Glomerular endothelial cell (primary cell): ENCODE data around the gene KIAA0513. TPM values are rescaled to one million over a fixed set of nuclear protein-coding genes. Genes with fewer than 3 reads are reported as not detected.
"Not testable (repeated sequence)": the region's sequence is repeated elsewhere in the genome, so short reads cannot be mapped to it uniquely, and the experiment has no call there.

ENCODE experiments used
- DNase-seq: peaks from one replicate; pipeline ENCODE4 v3.0.0-alpha.2; 2011; ENCODE audit warnings: low read depth, low spot score; ENCODE audit errors: extremely low read depth
- total RNA-seq: library from RNA; depleted of rRNA; stranded (reverse); fragments of >200 nt; gene quantifications from 2 replicates; pipeline ENCODE4 v1.2.3, GENCODE V29; 2015

The KIAA0513 gene
- total RNA-seq, 1 donor from 2014 or later: 6.2 TPM

DNA sequence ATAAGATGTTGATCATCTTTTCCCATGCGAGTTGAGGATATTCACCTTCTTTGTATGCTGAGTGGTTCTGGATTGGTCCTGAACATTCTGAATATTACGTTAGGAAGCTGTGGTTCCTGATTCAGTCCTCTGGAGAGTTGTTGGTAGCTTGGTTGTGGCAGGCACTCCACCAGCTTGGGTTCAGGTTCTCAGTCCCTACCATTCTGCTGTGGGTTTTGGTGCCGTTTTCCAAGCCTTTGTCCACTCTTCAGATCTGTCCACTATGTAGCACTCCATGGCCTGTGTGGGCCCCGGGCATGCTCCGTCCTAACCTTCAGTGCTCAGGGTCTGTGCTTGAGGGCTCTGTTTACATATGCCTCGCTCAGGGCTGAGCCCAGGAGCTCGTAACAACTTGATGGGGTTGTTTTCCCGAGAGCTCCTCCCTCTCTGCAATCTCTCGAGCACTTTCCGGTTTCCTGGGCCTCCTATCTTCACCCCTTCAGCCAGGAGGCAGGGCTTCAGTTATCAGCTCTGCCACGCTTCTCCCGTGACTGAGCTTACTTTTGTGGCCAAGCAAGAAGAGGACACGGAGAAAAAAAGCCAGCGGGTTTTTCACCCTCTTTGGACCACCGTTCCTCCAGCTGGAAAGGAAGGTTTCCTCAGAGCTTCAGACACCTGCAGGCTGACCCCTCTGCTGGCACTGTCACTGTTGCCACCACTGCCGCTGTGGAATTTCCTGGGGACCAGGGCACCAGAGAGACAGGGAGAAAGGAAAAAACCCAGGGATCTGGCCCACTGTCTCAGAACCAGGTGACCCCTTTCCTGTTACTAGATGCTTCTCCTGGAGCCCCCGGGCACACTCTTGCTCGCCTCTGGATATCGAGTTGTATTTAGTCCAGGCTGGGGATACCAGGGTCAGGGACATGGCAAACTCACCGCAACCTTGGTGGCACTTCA lies 19.6 kb downstream of the KIAA0513 start:
- no peak for DNase-seq

DNA sequence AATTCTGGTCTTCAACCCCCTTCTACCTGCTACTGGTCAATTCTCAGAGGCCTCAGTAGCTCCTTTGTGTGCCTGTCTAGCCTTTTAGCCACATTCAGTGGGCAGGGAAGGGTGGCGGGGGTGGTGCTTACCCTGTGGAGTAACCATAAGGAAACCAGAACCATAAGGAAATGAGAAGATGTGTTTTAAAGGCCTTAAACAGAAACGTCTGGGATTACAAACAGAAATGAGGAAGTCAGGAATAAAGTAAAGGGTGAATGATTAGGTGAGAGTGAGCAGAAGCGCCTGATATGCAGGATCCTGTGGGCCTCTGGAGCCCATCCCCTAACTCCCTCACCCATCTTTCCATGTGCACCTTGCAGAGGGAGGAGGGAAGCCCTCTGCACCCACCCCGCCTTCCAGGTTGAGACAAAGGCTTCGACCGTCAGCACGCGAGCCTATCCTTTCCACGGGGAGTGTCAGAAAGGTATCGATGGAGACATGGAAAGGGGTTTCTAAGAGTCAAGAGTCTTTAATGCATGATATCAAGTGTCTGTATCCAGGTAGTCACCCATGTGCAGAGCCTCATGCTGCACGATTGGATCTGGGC lies 20.4 kb downstream of the KIAA0513 start:
- no peak for DNase-seq

DNA sequence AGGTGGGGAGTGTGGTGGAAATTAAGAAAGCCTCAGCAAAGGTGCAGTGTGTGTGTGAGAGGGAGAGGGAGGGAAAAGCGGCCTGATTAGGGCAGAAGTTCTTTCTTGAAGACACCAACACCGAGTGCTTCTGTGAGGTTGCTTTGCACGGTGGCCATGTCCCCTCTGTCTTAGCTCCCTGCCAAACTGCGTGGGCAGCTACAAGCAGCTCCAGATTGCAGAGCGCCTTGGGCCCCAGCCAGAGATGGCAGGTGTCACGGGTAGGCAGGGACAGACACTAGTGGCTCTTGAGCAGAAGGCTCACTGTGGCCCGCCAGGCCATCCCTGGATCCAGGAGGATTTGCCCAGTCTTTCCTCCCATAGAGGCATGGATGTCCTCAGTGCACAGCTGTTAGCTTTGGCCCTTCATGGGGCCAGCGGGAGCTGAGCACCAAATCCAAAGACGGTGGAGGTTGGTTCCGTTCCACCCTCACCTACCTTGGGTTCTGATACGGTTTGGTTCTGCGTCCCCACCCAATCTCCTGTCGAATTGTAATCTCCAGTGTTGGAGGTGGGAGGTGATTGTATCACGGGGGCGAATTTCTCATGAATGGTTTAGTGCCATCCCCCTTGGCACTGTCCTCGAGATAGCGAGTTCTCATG lies 21.4 kb downstream of the KIAA0513 start:
- no peak for DNase-seq

DNA sequence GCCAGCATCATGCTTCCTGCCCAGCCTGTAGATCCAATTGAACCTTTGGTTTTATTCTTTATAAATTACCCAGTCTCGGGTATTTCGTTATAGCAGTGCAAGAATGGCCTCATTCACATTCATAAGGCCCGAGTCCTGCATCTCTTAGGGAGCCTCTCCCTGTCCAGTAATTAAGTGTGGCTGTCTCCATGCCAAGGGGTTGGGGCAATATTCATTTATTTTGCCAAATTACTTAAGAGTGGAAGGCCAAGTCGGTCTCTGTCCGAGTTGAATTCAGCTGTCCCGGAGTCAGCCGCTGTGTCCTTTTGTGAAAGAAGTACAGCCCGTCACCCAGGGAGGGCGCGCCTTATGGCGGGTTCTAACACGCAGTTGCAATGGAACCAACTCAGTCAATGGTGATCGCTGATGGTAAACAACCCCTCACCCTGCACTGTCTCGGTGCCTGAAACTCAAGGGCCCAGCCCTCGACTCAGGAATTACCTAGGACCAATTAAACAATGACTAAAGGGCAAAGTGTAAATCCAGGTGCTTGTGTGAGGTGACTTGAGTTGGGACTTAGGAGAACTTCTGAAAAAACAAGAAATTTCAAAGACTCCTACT lies 22.2 kb downstream of the KIAA0513 start:
- no peak for DNase-seq

DNA sequence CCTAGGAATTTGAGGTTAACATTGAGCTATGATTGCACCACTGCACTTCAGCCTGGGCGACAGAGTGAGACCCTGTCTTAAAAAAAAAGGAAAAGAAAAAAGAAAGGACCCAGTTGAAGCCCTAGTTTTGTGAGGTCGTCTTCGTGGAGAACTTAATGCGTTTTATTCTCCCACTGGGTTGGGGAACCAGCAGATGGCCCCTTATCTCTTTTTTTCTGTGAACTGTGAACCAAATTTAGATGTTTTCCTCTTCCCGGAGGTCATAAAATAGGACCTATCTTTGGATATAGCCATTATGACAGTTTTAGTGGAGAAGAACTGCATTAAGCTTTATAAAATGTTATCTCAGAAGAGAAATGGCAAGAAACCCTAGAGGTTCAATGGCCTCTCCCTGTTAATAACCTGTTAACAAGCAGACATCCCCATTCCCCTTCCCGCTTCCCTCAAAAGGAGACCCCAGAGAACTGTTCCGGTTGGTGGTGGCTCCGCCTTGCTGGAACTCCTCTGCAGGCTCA lies 23.5 kb downstream of the KIAA0513 start:
- DNase-seq: no peak

DNA sequence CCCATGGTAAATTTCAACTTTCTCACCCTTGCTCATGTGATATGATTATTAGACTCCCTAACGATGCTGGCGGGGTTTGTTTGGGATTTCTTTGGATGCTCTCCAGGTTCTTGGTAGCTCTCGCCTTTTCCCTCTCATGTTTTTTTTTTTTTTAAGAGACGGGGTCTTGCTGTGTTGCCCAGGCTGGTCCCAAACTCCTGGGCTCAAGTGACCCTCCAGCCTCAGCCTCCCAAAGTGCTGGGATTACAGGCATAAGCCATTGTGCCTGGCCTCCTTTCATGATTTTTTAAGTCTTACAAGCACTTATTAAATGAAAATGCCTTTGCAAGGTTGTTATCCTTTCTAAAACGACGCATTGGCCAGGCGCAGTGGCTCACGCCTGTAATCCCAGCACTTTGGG lies 24.1 kb downstream of the KIAA0513 start:
- DNase-seq: no peak

DNA sequence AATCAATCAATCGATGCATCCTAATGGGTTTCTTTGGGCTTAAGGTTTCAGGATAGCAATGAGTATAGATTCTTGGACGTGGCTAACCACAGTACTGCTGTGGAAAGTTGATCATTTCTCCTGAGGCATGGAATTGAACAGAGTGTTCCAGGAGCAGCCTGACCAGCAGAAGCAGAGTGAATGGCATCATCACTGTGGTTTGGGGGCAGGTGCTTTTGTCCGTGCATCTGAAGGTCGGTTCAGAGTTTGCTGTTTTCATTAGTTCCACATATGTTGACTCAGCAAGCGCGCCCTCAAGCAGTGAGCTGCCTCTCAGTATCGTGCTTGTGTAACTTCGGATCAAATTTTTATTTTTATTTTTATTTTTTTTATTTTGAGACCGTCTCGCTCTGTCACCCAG lies 24.9 kb downstream of the KIAA0513 start:
- no peak for DNase-seq

DNA sequence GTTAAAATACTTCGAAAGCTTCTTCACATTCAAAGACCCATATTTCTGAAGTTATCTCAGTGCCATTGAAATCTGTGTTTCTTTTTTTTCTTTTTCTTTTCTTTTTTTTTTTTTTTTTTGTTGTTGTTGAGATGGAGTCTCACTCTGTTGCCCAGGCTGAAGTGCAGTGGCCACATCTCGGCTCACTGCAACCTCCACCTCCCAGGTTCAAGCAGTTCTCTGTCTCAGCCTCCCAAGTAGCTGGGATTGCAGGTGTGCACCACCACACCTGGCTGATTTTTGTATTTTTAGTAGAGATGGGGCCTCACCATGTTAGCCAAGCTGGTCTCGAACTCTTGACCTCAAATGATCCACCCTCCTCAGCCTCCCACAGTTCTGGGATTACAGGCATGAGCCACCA lies 26.7 kb downstream of the KIAA0513 start:
- not testable (repeated sequence) for DNase-seq

DNA sequence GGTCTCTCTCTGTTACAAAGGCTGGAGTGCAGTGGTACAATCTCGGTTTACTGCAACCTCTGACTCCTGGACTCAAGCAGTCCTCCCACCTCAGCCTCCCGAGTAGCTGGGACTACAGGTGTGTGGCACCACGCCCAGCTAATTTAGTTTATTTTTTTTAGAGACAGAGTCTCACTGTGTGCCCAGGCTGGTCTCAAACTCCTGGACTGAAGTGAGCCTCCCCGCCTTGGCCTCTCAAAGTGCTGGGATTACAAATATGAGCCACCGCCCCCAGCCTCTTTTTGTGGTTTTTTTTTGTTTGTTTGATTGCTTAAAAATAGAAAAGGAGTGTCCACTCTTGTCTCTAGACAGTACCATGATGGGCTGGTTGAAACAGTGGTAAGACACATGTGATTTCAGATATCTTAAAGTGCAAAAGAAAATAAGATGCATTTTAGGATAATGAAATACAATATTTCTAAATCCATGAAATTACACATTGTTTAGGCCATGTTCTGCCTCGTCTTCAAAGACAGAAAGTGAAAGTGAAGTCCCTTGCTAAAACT lies 27.4 kb downstream of the KIAA0513 start:
- DNase-seq: no peak

DNA sequence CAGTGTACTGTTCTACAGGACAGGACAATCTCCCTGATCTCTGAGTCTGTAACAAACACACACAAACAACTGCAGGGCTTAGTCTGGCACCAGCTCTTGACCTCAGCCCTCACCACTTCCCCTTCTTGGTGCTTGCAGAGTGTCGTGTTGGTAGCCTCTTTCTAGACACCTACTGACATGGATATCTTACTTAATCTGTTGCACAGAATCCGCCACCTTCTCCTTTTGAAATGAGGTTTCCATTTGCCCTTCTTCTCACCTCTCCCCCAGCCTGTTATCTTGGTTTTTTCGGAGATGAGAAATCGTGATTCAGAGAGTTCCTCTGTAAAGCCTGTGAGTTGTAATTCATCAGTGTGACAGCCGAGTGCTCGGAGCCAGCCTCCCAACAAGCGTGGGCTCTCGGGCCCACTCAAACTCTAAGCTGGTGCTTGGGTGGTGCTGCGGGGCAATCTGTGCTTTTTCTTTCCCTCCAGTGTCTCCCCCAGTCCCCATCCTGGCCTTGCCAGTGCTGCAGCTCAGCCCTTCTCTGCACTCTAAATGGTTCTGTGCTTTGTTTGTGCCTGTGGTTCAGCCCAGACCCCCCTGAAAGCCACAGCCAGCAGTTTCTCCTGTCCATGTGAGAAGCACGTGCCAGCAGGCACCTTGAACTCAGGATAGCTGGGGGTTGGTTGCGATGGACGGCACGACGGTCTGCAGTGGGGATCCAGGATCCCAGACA lies 28.1 kb downstream of the KIAA0513 start:
- peak; percentile 33 for DNase-seq

DNA sequence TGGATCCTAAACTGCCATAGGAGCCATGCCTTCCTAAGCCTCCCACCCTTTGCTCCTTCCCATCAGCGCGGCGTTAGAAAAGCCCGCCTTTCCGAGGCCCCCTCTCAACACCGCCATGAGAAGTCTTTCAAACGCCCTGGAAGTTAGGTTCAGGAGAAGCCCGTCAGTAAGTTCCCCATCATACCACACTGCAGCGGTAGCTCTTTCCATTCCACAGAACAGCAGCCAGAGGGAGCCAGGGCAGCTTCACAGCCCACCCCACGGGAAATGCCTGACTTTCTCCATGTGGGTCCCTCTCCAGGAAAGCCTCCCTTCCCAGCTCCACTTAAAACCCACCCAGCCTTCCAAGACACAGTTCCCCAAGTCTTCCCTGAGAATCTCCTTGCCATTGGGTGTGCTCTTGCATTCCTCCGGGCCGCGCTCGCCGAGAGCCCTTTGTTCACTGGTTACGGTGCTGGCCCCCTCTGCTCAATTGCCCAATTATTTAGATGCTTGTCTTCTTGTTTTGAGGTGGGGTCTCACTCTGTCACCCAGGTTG lies 28.7 kb downstream of the KIAA0513 start:
- no peak for DNase-seq

DNA sequence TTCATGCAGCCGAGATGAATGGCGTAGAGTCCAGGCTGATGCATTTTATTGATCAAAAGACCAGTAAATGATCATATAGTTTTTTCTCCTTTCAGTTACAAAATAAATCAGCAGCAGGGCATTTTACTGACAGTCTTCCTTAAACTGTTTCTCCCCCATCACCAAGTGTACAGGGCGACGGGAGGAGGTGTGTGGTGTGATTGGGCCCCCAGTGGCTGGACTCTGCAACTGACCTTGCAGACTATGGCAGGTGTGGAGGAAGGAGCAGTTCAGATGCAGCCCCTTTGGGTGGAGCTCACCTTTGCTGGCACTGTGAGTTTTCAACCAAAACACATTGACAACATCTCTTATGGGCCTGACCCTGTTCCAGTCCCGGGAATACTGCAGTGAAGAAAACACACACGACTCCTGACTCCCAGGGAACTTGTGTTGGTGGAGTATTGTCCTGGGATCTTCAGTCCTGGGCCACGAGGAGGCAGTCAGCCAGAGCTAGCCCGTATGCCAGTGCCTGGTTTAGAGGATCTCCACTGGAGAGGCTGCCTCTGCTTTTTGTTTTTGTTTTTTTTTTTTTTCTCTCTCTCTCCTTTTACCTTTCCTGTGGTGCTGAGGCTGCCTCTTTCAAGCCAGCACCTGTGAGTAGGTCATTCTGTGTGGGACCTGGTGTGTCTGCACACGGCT lies 29.8 kb downstream of the KIAA0513 start:
- no peak for DNase-seq

DNA sequence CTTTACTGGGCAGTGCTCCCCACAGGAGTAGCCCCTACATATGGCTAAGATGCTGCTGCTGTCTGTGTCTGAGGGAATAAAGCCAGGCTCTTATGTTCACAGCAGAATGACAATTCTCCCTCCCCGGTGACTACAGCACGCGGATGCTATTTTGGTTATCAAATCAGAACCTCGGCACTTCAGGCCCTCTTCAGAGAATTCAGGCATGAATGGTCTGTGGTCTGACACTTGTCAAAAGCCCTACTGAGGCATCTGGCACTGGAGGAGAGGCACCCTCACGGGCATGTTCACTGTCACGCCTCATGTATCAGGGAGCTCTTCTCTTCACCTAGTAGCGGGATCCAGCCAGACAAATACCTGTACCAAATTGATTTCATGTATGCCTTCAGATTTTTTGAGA lies 30.4 kb downstream of the KIAA0513 start:
- DNase-seq: no peak

DNA sequence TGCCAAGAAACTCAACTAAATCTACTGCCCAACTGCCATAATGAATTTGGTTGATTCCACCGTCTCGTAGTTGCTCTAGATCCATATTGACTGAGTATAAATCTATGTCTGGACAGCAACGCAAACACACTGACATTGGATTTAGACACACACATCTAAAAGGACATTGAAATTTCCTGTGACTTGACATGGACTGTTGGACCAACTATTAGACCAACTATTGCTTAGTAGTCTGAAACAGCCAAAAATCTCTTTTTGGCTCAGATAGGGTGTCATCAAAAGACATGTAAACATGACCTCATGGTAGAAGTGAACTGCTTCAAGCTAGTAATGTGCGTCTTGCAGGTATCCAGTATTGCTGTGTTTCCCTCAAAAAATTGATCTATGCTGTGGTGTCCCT lies 31.3 kb downstream of the KIAA0513 start:
- DNase-seq: no peak

DNA sequence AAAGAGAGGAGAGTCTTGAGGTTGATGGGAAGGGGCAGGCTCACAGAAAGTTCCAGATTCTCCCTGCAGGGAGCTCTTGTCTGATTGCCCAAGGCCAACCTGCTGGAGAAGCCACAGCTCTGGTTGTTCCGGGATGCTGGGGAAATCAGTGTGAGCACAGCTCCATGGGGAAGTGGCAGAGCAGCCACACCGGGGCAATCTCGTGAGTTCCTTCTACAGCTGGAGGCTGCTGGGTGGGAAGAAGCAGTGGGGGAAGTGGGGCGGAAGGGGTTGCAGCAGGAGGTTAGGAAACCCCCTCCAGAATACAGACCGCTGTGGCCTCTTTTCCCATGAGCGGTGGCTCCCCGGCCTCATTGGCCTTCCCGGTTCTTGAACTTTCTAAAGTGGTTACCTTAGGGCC lies 34.0 kb downstream of the KIAA0513 start:
- no peak for DNase-seq

DNA sequence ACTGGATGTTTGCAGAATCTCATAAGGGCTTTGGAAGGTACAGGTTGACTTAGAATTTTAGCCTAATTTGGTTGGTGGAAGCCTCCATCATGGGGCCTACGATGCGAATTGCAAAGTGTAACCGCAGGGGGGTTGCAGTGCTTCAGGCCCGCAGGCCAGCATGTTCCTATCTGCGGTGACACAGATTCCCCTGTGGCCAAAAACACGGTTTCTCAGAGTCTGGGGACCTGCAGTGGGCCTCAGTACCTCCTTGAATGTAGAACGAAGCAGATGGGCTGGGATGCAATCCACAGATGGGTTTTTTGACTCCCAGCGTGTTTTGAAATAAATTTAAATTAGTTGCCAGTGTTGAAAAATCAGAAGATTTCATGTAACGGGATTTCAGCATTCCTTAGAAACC lies 34.7 kb downstream of the KIAA0513 start:
- no peak for DNase-seq

DNA sequence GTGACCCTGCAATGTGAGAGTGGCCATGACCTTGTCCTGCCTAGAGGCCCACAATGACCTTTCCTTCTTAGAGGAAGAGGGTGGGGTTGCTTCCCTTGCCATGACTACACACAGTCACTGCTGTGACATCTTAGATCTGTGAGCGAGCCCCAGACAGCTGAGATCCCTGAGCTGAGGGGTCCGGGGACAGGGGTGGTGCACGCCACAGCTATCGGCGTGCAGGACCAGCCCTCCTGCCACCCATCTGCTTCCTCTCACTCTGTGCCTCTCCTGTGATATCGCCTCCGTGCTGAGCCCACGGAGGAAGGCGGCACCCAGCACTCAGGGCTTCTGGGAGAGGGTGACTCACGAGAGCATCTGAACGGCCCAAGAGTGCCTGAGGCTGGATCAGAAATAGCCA lies 35.2 kb downstream of the KIAA0513 start:
- DNase-seq: no peak

DNA sequence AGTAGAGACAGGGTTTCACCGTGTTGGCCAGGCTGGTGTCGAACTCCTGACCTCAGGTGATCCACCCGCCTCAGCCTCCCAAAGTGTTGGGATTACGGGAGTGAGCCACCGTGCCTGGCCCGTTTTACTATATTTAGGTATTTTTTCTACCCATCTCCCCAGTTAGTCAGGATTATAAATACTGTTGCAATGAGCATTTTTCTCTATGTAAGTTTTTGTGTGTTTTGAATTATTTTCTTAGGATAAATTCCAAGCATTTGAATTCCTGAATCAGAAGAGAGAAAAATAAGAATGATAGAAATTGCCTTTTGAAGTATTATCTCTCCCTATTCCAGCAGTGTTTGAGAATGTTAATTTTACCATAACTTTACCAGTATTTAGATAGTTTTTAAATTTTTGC lies 36.6 kb downstream of the KIAA0513 start:
- DNase-seq: no peak

DNA sequence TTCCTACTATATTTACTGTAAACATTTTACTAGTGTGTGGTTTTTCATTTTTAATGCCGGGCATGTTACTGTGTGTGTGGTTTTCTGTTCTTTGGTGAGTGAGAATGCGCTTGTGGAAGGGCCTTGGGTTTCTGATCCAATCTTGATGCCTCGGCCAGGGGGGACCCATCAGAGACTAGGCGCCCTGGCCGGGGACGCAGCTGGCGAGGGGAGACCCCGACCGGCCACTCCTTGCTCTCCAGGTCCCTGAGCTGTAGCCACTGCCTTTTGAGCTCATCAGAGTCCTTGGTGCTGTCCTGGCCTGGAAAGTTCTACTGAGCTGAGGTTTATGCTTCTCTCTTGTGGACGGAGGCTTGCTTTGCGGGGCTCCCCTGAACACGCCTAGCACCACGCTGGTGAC lies 37.5 kb downstream of the KIAA0513 start:
- no peak for DNase-seq
